NT2/D1 (cell line): Measurements from ENCODE around the gene RBP3.

Source experiments
- YY1 ChIP-seq: IDR thresholded peaks from 2 replicates; pipeline ENCODE4 v1.6.1; 2011; ENCODE audit not compliant: insufficient read length, insufficient read depth
- ZNF274 ChIP-seq: IDR thresholded peaks from 2 replicates; pipeline ENCODE4 v1.6.1; 2011; ENCODE audit warnings: mild to moderate bottlenecking, low read depth, low read length

- TF ChIP-seq YY1, result no peak
- no peak for TF ChIP-seq ZNF274
Observed at GRCh38 chr10:47335906-47336305, 12.3 kb upstream of the RBP3 start.
